ENCODE data around the gene ASH1L.
"Not testable (repeated sequence)": the region's sequence is repeated elsewhere in the genome, so short reads cannot be mapped to it uniquely, and the experiment has no call there.

ASH1L gene

GRCh38 chr1:155493595-155493994, 69.0 kb downstream of the ASH1L start:
- not testable (repeated sequence) for FAIRE-seq

DNA sequence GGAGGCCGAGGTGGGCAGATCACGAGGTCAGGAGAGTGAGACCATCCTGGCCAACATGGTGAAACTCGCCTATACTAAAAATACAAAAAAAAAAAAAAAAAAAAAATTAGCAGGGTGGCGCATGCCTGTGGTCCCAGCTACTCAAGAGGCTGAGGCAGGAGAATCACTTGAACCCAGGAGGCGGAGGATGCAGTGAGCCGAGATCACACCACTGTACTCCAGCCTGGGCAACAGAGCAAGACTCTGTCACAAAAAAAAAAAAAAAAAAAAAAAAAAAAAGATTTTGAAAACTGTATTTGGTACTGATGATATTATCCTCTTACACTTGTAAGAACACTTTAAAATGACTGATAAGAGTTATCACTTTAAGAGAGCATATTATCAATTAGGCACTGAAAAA, 74.2 kb downstream of the ASH1L start:
- FAIRE-seq: not testable (repeated sequence)

GRCh38 chr1:155487541-155487940, 75.1 kb downstream of the ASH1L start:
- no peak for FAIRE-seq

DNA sequence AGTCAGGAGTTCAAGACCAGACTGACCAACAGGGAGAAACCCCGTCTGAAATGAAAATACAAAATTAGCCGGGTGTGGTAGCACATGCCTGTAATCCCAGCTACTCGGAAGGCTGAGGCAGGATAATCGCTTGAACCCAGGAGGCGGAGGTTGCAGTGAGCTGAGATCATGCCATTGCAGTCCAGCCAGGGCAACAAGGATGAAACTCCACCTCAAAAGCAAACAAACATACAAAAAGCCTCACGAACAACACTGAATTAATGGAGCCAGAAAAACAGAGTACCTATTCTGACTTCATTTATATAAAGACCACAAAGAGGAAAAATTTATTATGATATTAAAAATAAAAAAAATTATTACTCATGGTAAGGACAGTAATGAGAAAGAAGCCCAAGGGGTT, 75.7 kb downstream of the ASH1L start:
- not testable (repeated sequence) for FAIRE-seq

GRCh38 chr1:155485945-155486344, 76.7 kb downstream of the ASH1L start:
- no peak for FAIRE-seq

GRCh38 chr1:155485222-155485621, 77.4 kb downstream of the ASH1L start:
- FAIRE-seq: no peak

GRCh38 chr1:155481741-155482241, 80.8 kb downstream of the ASH1L start:
- FAIRE-seq: no peak

DNA sequence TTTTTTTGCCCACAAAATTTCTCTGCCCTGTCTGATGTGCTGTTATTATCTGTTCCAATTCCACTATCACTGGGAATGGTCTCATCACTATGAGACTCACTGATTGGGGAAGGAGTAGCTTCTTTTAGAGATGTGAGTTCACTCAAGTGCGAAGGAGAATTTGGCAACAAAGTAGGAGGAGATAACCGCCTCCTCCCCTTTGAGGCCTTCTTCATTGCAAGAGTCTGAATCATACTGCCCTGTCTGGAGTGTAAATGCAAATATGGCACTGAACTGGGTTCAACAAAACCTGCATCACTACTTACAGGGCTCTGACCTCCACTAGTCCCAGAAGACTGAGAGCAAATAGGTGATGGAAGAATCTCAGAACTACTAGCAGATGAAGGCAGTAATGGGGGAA, 83.4 kb downstream of the ASH1L start:
- no peak for FAIRE-seq

- no peak for FAIRE-seq
Measured at GRCh38 chr1:155478270-155478852, 84.2 kb downstream of the ASH1L start.

DNA sequence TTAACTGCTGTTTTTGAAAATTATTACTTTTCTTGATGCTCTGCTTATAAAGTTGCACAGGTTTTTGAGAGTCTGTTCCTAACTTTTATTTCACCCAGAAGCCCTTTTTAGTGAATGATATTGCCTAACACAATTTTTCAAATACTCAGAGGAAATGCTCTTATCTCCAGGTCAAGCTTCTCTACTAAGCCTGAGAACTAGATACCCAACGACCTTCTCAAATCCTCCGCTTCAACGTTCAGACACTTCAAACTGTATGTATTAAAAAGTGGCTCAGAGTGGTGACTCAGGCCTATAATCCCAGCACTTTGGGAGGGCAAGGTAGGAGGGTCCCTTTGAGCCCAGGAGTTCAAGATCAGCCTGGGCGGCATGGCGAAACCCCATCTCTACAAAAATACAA, 88.5 kb downstream of the ASH1L start:
- no peak for FAIRE-seq

- FAIRE-seq: no peak
Measured at GRCh38 chr1:155473151-155473821, 89.3 kb downstream of the ASH1L start.

GRCh38 chr1:155472491-155473083, 90.0 kb downstream of the ASH1L start:
- no peak for FAIRE-seq

DNA sequence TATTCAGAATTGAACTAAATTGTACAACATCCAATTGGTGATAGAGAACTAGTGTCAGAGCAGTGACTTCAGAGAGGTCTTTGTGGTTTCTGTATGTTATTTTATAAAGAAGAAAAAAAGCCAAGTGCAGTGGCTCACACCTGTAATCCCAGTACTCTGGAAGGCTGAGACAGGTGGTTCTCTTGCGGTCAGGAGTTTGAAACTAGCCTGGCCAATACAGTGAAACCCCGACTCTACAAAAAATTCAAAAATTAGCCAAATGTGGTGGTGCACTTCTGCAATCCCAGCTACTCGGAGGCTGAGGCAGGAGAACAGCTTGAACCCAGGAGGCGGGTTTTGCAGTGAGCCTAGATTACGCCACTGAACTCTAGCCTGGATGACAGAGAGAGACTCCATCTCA, 90.7 kb downstream of the ASH1L start:
- no peak for FAIRE-seq

- no peak for FAIRE-seq
Measured at GRCh38 chr1:155471026-155471425, 91.6 kb downstream of the ASH1L start.

GRCh38 chr1:155466996-155467395, 95.6 kb downstream of the ASH1L start:
- FAIRE-seq: no peak

GRCh38 chr1:155466617-155466972, 96.0 kb downstream of the ASH1L start:
- FAIRE-seq: no peak

- no peak for FAIRE-seq
Measured at GRCh38 chr1:155463865-155464650, 98.5 kb downstream of the ASH1L start.

GRCh38 chr1:155458111-155458510, 104.5 kb downstream of the ASH1L start:
- no peak for FAIRE-seq

GRCh38 chr1:155457266-155457665, 105.3 kb downstream of the ASH1L start:
- FAIRE-seq: no peak

GRCh38 chr1:155455588-155456195, 106.9 kb downstream of the ASH1L start:
- FAIRE-seq: no peak

- no peak for FAIRE-seq
Measured at GRCh38 chr1:155454096-155454495, 108.5 kb downstream of the ASH1L start.

DNA sequence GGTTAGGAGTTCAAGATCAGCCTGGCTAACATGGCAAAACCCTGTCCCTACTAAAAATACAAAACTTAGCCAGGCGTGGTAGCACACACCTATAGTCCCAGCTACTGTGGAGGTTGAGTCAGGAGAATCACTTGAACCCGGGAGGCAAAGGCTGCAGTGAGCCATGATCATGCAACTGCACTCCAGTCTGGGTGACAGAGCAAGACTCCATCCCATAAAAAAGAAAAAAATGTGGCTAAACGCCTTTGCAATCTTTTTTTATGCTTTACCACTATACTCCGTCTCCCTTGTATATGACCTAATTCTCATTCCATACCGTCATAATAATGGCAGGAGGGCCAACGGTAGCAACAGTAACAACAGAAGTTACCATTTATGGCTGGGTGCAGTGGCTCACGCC, 109.5 kb downstream of the ASH1L start:
- no peak for FAIRE-seq

DNA sequence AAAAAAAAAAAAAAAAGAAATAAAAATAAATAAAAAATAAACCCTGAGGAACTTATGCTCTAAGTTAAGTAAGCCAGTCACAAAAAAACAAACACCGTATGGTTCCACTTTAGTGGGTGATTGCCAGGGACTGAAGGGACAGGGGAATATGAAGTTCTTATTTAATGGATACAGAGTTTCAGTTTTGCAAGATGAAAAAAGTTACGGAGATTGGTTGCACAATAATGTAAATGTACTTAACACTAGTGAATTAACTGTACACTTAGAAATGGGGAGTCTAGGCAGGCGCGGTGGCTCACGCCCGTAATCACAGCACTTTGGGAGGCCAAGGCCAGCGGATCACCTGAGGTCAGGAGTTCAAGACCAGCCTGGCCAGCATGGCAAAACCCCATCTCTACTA, 111.4 kb downstream of the ASH1L start:
- no peak for FAIRE-seq
